ENCODE measurements around the gene CLINT1. TPM values are rescaled to one million over a fixed set of nuclear protein-coding genes. Genes with fewer than 3 reads are reported as not detected.

The CLINT1 gene
- total RNA-seq, 6 donors from 2014 or later, result 66.2 to 211 (median 123) TPM

DNA sequence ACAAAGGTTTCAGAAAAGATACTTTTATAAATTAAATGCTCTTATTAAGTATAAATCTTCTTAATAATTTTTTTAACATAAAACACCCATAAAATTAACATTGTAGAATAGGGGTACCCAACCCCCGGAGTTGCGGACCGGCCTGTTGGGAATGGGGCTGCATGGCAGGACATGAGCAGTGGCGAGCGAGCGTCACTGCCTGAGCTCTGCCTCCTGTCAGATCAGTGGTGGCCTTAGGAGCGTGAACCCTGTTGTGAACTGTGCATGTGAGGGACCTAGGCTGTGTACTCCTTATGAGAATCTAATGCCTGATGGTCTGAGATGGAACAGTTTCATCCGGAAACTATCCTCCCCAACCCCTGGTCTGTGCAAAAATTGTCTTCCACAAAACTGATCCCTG, 35.3 kb downstream of the CLINT1 start:
- Histone ChIP-seq H3K36me3 (no peaks in the 10 kb centered on the region), H3K27me3 (no peaks in the 10 kb centered on the region), H3K4me1 (peaks cover 21 to 51% (median 30%) of the 10 kb centered on the region in 4 donors), H3K27ac (no peak overlapping the region), H3K4me3 (no peak overlapping the region), H3K9me3 (no peaks in the 10 kb centered on the region)
- ATAC-seq (ENCODE audit: low FRiP score in 2 of 2) (no peak), DNase-seq (peak in 1 of 2 donors; percentile 36)
- WGBS, 2 donors, result 95 to 99% methylated on average over 8 of the region's 8 CpGs
- TF ChIP-seq, protein P1, sequence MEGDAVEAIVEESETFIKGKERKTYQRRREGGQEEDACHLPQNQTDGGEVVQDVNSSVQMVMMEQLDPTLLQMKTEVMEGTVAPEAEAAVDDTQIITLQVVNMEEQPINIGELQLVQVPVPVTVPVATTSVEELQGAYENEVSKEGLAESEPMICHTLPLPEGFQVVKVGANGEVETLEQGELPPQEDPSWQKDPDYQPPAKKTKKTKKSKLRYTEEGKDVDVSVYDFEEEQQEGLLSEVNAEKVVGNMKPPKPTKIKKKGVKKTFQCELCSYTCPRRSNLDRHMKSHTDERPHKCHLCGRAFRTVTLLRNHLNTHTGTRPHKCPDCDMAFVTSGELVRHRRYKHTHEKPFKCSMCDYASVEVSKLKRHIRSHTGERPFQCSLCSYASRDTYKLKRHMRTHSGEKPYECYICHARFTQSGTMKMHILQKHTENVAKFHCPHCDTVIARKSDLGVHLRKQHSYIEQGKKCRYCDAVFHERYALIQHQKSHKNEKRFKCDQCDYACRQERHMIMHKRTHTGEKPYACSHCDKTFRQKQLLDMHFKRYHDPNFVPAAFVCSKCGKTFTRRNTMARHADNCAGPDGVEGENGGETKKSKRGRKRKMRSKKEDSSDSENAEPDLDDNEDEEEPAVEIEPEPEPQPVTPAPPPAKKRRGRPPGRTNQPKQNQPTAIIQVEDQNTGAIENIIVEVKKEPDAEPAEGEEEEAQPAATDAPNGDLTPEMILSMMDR (IDR thresholded peaks at IDR 0.05), result no peak
- TF ChIP-seq POLR2A (IDR thresholded peaks at IDR 0.05) (no peak), POLR2AphosphoS5 (IDR thresholded peaks at IDR 0.05) (no peak), EP300 (IDR thresholded peaks at IDR 0.05) (no peak)

DNA sequence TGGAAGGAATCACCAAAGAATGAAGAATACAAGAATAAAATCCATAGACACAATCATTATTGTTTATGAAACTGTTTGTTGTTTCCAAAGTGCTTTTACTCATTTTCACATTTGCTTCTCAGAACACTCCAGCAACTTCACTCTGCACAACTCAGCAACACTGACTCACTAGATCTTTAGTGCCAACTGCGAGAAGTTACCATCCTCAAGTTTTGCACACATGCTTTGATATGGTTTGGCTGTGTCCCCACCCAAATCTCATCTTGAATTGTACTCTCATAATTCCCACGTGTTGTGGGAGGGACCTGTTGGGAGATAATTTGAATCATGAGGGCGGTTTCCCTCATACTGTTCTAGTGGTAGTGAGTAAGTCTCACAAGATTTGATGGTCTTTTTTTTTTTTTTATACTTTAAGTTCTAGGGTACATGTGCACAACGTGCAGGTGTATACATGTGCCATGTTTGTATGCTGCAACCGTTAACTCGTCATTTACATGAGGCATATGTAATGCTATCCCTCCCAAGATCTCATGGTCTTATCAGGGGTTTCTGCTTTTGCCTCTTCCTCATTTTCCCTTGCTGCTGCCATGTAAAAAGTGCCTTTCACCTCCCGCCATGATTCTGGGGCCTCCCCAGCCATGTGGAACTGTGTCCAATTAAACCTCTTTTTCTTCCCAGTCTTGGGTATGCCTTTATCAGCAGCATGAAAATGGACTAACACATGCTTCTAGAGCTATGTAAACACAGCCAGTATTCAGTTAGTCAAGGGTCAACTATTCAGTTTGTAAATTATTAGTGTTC, 36.9 kb downstream of the CLINT1 start:
- H3K4me3 ChIP-seq, result no peak overlapping the region
- H3K36me3 ChIP-seq, result no peaks in the 10 kb centered on the region
- no peak for ATAC-seq (ENCODE audit: low FRiP score in 2 of 2)
- H3K27ac ChIP-seq, result no peak overlapping the region
- TF ChIP-seq POLR2A (IDR thresholded peaks at IDR 0.05), result no peak
- no peak for TF ChIP-seq POLR2AphosphoS5 (IDR thresholded peaks at IDR 0.05)
- TF ChIP-seq, protein P1 (IDR thresholded peaks at IDR 0.05), result no peak
- no peak for TF ChIP-seq EP300 (IDR thresholded peaks at IDR 0.05)
- no peaks in the 10 kb centered on the region for H3K27me3 ChIP-seq
- H3K9me3 ChIP-seq, result no peaks in the 10 kb centered on the region
- no peak for DNase-seq
- 92 to 94% methylated on average over 7 of the region's 7 CpGs for WGBS, 2 donors
- H3K4me1 ChIP-seq, result peaks cover 11 to 35% (median 19%) of the 10 kb centered on the region in 4 donors

DNA sequence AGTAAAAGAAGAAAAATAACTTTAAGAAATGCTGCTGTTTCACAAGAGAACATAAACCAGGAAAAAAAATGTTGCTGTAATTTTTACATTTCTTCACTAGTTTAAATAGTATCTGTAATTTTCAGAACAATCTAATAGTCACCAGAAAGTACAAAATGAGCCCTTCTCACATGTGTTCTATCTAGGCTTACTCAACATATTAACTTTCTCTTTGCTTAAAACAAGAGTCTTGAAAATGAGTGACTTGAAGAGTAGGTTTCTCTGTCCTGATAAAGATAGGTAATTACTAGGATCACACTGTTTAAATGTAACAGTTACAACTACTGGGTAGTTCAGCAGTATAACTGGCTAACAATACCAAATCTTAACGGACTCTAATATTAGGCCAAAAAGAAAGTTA, 37.5 kb downstream of the CLINT1 start:
- TF ChIP-seq POLR2A (IDR thresholded peaks at IDR 0.05), result no peak
- TF ChIP-seq EP300 (IDR thresholded peaks at IDR 0.05), result no peak
- TF ChIP-seq, protein P1 (IDR thresholded peaks at IDR 0.05), result no peak
- Histone ChIP-seq H3K36me3 (no peaks in the 10 kb centered on the region), H3K9me3 (no peaks in the 10 kb centered on the region), H3K4me3 (no peak overlapping the region), H3K27ac (no peak overlapping the region), H3K4me1 (peaks cover 8 to 30% (median 17%) of the 10 kb centered on the region in 4 donors), H3K27me3 (no peaks in the 10 kb centered on the region)
- DNase-seq (no peak), ATAC-seq (ENCODE audit: low FRiP score in 2 of 2) (no peak)
- 86 to 94% methylated on average over 1 of the region's 1 CpG for WGBS, 2 donors

DNA sequence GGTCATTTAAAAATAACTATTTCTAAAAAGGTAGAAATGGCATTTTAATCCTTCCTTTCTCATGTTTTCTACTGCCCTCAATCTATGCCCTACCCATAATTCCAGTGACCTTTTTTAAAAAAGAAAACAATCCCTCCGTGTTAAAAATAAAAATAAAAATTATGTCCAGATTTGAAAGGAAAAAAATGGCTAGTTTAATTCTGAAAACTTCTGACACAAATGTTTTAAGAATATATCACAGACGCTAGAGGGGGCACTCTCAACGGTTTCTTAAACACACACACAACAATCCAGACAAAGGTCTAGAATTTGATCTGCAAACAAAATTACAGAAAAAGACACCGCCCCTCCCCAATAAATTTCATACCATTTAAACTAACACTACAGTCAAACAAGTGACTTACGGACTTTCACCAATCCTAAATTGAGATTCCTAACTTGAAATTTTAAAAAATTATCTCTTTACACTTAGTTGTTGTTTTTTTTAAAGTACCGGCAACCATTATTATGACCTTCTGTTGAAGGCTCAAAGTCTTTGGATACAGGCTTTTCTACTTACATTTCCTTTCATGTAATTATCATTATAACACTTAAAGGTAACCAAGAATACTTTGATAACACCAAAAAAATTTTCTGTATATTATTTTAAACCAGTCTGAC, 38.2 kb downstream of the CLINT1 start:
- Histone ChIP-seq H3K4me3 (no peak overlapping the region), H3K27me3 (no peaks in the 10 kb centered on the region), H3K9me3 (no peaks in the 10 kb centered on the region), H3K27ac (no peak overlapping the region), H3K36me3 (peaks cover 0 to under 1% (median 0%) of the 10 kb centered on the region in 4 donors), H3K4me1 (peaks cover 7 to 25% (median 16%) of the 10 kb centered on the region in 4 donors)
- ATAC-seq (ENCODE audit: low FRiP score in 2 of 2) (peak in 1 of 2 donors; percentile 57), DNase-seq (no peak)
- WGBS, 2 donors, result 33 to 35% methylated on average over 6 of the region's 6 CpGs
- TF ChIP-seq, protein P1 (IDR thresholded peaks at IDR 0.05), result peak in 3 of 6 experiments; percentile 27 to 43 (median 38)
- no peak for TF ChIP-seq EP300 (IDR thresholded peaks at IDR 0.05)

All from upper lobe of left lung (tissue), 6 donors.